GM18511 (cell line): ENCODE measurements around the gene NOL9.
"Not testable (repeated sequence)": the region's sequence is repeated elsewhere in the genome, so short reads cannot be mapped to it uniquely, and the experiment has no call there.

Experiments
- ATAC-seq: cut with Tn5 transposase; IDR thresholded peaks from one replicate; pipeline ENCODE4 v1.9.1; 2021; ENCODE audit warnings: mild to moderate bottlenecking, moderate library complexity; ENCODE audit not compliant: unreplicated experiment

The NOL9 gene

GRCh38 chr1:6554031-6554906 lies at the start of gene NOL9:
NOL9 (minus strand) TSS chr1:6554513; CDS start chr1:6554502, 11 bp downstream.
- peak; percentile 95 for ATAC-seq

GRCh38 chr1:6603238-6603914 lies 49.1 kb upstream of the NOL9 start:
- peak; percentile 36 for ATAC-seq

- ATAC-seq = peak; percentile 57
These were observed 48.4 kb upstream of the NOL9 start, which contains the start of gene KLHL21 for GRCh38 chr1:6602669-6603237. KLHL21 (minus strand) TSS chr1:6602869; CDS start chr1:6602817, 52 bp downstream.

- ATAC-seq = peak; percentile 37
These were observed 47.8 kb upstream of the NOL9 start for GRCh38 chr1:6601923-6602668.

- no peak for ATAC-seq
These were observed 47.0 kb upstream of the NOL9 start for GRCh38 chr1:6601049-6601922.

DNA sequence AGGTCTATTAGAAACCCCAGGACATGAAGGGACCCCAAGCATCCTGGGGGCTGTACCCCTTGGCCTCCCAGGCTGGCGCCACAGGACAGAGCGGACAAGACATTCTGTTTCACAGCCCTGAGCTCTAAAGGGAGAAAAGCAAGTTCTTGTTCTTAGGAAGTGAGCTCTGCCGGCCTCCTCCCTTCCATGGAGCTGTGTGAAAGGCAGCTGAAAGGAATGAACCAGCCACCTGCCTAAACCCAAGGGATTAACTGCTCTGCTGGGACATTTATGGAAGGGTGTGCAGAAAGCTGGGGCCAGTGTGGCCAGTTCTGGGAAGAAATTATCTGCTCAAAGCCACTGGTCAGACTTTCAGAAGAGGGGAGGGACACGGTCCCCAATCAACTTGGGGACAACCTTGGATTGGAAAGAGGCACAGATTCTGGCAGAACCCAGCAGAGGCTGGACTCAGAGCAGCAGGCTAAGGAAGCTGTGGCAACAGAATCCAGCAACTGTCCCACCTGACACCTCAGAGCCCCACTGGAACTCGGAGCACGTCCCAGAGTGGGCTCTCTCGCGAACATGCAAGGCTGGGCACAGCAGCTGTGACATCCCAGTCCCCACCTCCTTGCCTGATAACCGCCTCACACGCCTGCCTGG lies 46.2 kb upstream of the NOL9 start:
- ATAC-seq = no peak

- not testable (repeated sequence) for ATAC-seq
These were observed 45.7 kb upstream of the NOL9 start for GRCh38 chr1:6599991-6600390.

- no peak for ATAC-seq
These were observed 45.0 kb upstream of the NOL9 start for GRCh38 chr1:6599141-6599975.

- no peak for ATAC-seq
These were observed 43.4 kb upstream of the NOL9 start for GRCh38 chr1:6597777-6598131.

- ATAC-seq = no peak
These were observed 42.8 kb upstream of the NOL9 start for GRCh38 chr1:6596886-6597776.

GRCh38 chr1:6596351-6596750 lies 42.0 kb upstream of the NOL9 start:
- ATAC-seq = no peak

DNA sequence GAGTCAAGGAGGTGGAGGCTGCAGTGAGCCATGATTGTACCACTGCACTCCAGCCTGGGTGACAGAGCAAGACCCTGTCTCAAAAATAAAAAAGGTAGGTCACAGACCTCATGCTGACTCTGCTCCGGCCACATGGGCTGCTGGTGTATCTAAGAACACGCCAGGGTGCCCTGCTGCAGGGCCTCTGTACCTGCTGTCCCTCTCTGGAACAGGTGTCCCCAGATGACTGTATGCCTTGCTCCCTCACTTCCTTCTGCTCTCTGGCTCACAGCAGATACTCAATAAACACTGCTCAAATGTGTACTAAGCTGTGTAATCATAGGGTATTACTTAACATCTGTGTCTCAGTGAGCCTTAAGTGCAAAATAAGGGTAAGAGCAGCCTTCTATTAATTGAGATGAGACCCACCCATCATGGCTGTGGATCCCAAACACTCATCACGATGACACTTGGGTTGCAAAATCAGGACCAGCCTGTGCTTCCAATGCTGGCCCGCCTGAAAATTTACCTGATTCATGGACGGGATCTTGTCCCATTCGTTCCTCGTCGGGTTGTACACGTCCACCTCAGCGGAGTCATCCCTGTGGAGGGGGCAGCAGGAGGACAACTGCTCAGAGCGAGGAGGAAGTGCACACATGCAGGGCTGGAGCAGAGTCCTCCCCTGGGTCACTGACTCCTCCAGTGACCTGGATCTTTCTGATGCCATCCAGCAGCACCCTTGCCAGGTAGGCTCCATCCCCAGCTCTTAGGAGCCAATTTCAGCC lies 40.8 kb upstream of the NOL9 start:
- no peak for ATAC-seq

GRCh38 chr1:6593810-6594209 lies 39.5 kb upstream of the NOL9 start:
- no peak for ATAC-seq

- no peak for ATAC-seq
These were observed 38.7 kb upstream of the NOL9 start for GRCh38 chr1:6592865-6593593.

GRCh38 chr1:6592441-6592840 lies 38.1 kb upstream of the NOL9 start:
- ATAC-seq = no peak

GRCh38 chr1:6591644-6592043 lies 37.3 kb upstream of the NOL9 start:
- no peak for ATAC-seq
